Vagina (tissue), 2 donors: ENCODE data around the gene C11orf58. TPM values are rescaled to one million over a fixed set of nuclear protein-coding genes. Genes with fewer than 3 reads are reported as not detected.

ENCODE experiments used
- DNase-seq, 2 donors: peaks; one replicate each; pipeline ENCODE4 v3.0.0-alpha.2; 2017; ENCODE audit errors: extremely low spot score in 2 of 2
- H3K27ac ChIP-seq: fragments of 200-600 bp; sonication (generic); one replicate; pipeline ENCODE4 v1.5.1; 2019
- H3K27me3 ChIP-seq: fragments of 200-600 bp; sonication (generic); one replicate; pipeline ENCODE4 v1.5.1; 2019
- H3K36me3 ChIP-seq, 2 donors: fragments of 200-600 bp; sonication (generic); one replicate each; pipeline ENCODE4 v1.5.1; 2017 to 2019
- H3K4me1 ChIP-seq: fragments of 200-600 bp; sonication (generic); one replicate; pipeline ENCODE4 v1.5.1; 2019
- H3K4me3 ChIP-seq, 2 donors: fragments of 200-600 bp; sonication (generic); 1 replicate in 1 of 2; 2 replicates in 1 of 2; pipeline ENCODE4 v1.5.1; 2016 to 2019
- H3K9me3 ChIP-seq: fragments of 200-600 bp; sonication (generic); one replicate; pipeline ENCODE4 v1.5.1; 2019
- CTCF ChIP-seq, 3 experiments: fragments of 450-650 bp in 2 of 3; fragments of 200-600 bp in 1 of 3; sonication (generic) in 1 of 3; IDR thresholded peaks; one replicate each; pipeline ENCODE4 v1.5.1; 2017 to 2019; ENCODE audit warnings: antibody characterized with exemption in 3 of 3, mild to moderate bottlenecking in 2 of 3, moderate library complexity in 2 of 3
- POLR2A ChIP-seq, 2 donors: fragments of 450-650 bp; IDR thresholded peaks; one replicate each; pipeline ENCODE4 v1.6.1; 2017; ENCODE audit warnings: antibody characterized with exemption in 2 of 2, mild to moderate bottlenecking in 2 of 2, moderate library complexity in 2 of 2
- POLR2AphosphoS5 ChIP-seq, 2 donors: sonication (generic); formaldehyde crosslinking; IDR thresholded peaks; one replicate each; pipeline ENCODE4 v1.9.0; 2017; ENCODE audit warnings: antibody characterized with exemption in 2 of 2, mild to moderate bottlenecking in 2 of 2, low read depth in 1 of 2; ENCODE audit not compliant: insufficient read depth in 1 of 2
- intact Hi-C: fragments of 100-400 bp; cut with DNase I; formaldehyde crosslinking; loops from one replicate; pipeline ENCODE4 v1.15.1; 2023
- total RNA-seq: library from RNA; depleted of rRNA; stranded (reverse); fragments of >200 nt; gene quantifications from one replicate; pipeline ENCODE4 v1.2.3, GENCODE V29; 2016

The C11orf58 gene
- total RNA-seq, 1 donor from 2014 or later: 188 TPM

- no peak overlapping the region for H3K4me3 ChIP-seq
- no peak overlapping the region for H3K27ac ChIP-seq
- intact Hi-C loops: no loop called here
- no peaks in the 10 kb centered on the region for H3K9me3 ChIP-seq
- no peaks in the 10 kb centered on the region for H3K36me3 ChIP-seq
- no peak for TF ChIP-seq POLR2AphosphoS5 (IDR thresholded peaks at IDR 0.05; ENCODE audit: insufficient read depth in 1 of 2, low read depth in 1 of 2)
- TF ChIP-seq POLR2A (IDR thresholded peaks at IDR 0.05): no peak
- TF ChIP-seq CTCF (IDR thresholded peaks at IDR 0.05): no peak
- H3K4me1 ChIP-seq: peaks cover 10% of the 10 kb centered on the region
- H3K27me3 ChIP-seq: no peaks in the 10 kb centered on the region
- DNase-seq: no peak
Observed at GRCh38 chr11:16783321-16783801, 44.9 kb downstream of the C11orf58 start.

GRCh38 chr11:16784097-16784496 lies 45.6 kb downstream of the C11orf58 start:
- Histone ChIP-seq H3K9me3 (no peaks in the 10 kb centered on the region), H3K36me3 (no peaks in the 10 kb centered on the region), H3K27ac (no peak overlapping the region), H3K4me3 (no peak overlapping the region), H3K4me1 (peaks cover 18% of the 10 kb centered on the region), H3K27me3 (no peaks in the 10 kb centered on the region)
- no peak for DNase-seq
- intact Hi-C loops: no loop called here
- TF ChIP-seq POLR2A (IDR thresholded peaks at IDR 0.05) (no peak), POLR2AphosphoS5 (IDR thresholded peaks at IDR 0.05; ENCODE audit: insufficient read depth in 1 of 2, low read depth in 1 of 2) (no peak), CTCF (IDR thresholded peaks at IDR 0.05) (no peak)

GRCh38 chr11:16784666-16785065 lies 46.2 kb downstream of the C11orf58 start:
- DNase-seq: no peak
- H3K4me1 ChIP-seq: peaks cover 23% of the 10 kb centered on the region
- TF ChIP-seq POLR2A (IDR thresholded peaks at IDR 0.05) (no peak), CTCF (IDR thresholded peaks at IDR 0.05) (no peak), POLR2AphosphoS5 (IDR thresholded peaks at IDR 0.05; ENCODE audit: insufficient read depth in 1 of 2, low read depth in 1 of 2) (no peak)
- intact Hi-C loops: no loop called here
- no peaks in the 10 kb centered on the region for H3K9me3 ChIP-seq
- H3K27ac ChIP-seq: no peak overlapping the region
- no peaks in the 10 kb centered on the region for H3K27me3 ChIP-seq
- no peaks in the 10 kb centered on the region for H3K36me3 ChIP-seq
- no peak overlapping the region for H3K4me3 ChIP-seq

GRCh38 chr11:16785520-16786128 lies 47.2 kb downstream of the C11orf58 start:
- peaks cover 23% of the 10 kb centered on the region for H3K4me1 ChIP-seq
- H3K4me3 ChIP-seq: no peak overlapping the region
- TF ChIP-seq POLR2A (IDR thresholded peaks at IDR 0.05) (no peak), CTCF (IDR thresholded peaks at IDR 0.05) (peak; percentile 63 to 71 (median 70)), POLR2AphosphoS5 (IDR thresholded peaks at IDR 0.05; ENCODE audit: insufficient read depth in 1 of 2, low read depth in 1 of 2) (no peak)
- no peak for DNase-seq
- intact Hi-C loops: no loop called here
- no peak overlapping the region for H3K27ac ChIP-seq
- no peaks in the 10 kb centered on the region for H3K9me3 ChIP-seq
- H3K27me3 ChIP-seq: no peaks in the 10 kb centered on the region
- no peaks in the 10 kb centered on the region for H3K36me3 ChIP-seq

- no peak overlapping the region for H3K4me3 ChIP-seq
- TF ChIP-seq CTCF (IDR thresholded peaks at IDR 0.05) (no peak), POLR2A (IDR thresholded peaks at IDR 0.05) (no peak), POLR2AphosphoS5 (IDR thresholded peaks at IDR 0.05; ENCODE audit: insufficient read depth in 1 of 2, low read depth in 1 of 2) (no peak)
- H3K9me3 ChIP-seq: no peaks in the 10 kb centered on the region
- no peaks in the 10 kb centered on the region for H3K36me3 ChIP-seq
- no peak overlapping the region for H3K27ac ChIP-seq
- peaks cover 24% of the 10 kb centered on the region for H3K4me1 ChIP-seq
- intact Hi-C loops: no loop called here
- no peak for DNase-seq
- H3K27me3 ChIP-seq: no peaks in the 10 kb centered on the region
Observed at GRCh38 chr11:16786131-16786530, 47.7 kb downstream of the C11orf58 start.
